GM21360 (cell line): Measurements from ENCODE around the gene CNOT1.

Source experiments
- ATAC-seq: cut with Tn5 transposase; IDR thresholded peaks from one replicate; pipeline ENCODE4 v1.9.1; 2021; ENCODE audit warnings: mild to moderate bottlenecking, moderate library complexity; ENCODE audit not compliant: unreplicated experiment

Gene CNOT1

DNA sequence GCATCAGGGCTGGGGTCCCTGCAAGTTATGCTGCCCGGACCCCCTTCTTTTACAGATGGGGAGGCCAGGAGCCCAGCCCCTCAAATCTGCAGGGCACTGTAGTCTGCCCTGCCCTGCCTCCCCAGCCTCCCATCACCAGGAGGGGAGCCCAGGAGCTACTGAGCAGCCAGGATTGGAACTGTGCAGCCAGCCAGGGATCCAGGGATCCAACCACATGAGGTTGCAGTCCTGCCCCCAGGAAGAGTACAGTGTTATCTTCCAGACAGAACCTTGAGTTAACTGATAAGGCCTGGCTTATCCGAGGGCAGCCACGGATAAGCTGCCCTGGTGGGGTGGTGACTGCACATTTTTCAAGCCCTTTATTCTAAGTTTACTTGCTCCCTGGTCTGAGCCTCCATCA, 141.1 kb downstream of the CNOT1 start:
- ATAC-seq, result no peak

DNA sequence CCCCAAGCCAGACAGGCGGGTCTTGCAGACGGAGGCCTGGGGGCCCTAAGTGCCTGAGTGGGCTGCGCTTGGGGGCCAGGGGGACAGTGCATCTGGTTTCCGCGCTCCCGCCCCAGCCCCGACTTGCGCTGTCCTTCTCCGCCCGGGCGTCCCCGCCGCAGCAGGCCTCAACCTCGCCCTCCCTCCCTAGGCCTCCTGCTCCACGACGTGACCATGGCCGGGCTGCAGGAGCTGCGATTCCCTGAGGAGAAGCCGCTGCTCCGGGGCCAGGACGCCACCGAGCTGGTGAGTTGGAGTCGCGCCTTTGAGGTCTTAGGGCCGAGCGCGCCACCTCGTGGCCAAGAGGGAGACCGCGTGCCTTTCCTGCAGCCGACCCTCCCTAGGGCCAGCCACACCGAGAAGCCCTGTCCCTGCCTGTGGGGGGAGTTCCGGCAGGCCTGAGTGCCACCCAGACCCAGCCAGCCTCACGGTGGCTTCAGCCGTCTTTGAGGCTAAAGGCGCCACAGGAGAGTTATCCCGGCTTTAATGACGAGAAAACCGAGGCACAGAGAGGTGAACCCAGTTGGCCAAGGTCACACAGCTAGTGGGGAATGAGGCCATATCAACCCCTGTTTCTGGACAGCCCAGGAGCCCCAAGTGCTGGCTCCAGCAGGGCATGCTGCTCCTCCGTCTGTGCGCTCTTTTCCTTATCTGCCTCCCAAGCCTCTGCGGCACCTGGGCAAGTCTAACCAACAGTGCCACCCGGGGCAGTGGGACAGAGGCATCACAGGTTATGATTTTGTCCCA, 141.9 kb downstream of the CNOT1 start:
- ATAC-seq, result peak; percentile 66

DNA sequence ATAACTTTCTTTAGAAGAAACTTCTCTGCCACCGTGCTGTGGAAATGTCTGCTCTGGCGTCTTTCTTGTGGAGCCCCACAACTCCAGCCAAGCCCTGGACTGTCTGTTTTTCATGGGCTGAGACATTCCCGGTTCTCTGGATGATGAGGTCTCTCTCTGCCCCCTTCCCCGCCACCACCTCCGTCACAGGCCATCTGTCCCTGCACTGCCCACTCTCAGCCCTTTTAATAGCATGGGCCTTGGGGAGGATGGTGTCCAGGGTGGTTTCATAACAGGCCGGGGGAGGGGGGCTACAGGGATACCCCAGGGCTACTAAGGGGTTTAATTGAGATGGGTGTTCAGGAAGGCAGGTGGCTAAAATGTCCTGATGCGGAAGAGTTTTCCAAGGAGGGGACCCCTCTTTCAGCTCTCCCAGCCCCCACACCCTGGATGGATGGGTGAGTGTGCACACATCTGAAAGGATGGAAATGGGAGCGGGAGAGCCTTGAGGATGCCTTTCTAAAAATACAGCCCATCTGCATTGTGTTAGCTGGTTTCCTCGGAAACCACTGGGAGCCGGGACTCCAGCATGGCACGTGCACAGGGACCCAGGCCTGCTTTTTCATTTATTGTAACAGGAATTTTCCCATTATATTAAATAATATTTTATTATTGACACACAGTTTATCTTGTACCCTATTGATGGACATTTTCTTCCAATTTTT, 144.3 kb downstream of the CNOT1 start:
- no peak for ATAC-seq

DNA sequence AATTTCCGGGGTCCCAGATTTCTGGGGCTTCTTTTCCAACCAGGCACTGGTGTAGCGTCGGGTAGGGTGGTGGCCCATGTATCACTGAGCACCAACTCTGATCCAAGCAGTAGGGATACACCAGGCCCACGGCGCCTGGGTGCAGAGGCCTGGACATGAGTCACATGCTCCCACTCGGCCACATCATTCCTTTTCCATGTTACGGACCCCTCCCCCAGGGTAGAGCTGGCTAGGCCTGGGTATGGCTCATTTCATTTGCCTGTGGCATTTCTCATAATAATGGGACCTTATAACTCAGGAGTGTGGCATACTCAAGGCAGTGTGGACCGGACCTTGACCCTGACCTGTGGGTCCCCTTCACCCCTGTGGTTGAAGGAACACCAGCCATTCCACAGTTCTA, 147.7 kb downstream of the CNOT1 start:
- no peak for ATAC-seq

DNA sequence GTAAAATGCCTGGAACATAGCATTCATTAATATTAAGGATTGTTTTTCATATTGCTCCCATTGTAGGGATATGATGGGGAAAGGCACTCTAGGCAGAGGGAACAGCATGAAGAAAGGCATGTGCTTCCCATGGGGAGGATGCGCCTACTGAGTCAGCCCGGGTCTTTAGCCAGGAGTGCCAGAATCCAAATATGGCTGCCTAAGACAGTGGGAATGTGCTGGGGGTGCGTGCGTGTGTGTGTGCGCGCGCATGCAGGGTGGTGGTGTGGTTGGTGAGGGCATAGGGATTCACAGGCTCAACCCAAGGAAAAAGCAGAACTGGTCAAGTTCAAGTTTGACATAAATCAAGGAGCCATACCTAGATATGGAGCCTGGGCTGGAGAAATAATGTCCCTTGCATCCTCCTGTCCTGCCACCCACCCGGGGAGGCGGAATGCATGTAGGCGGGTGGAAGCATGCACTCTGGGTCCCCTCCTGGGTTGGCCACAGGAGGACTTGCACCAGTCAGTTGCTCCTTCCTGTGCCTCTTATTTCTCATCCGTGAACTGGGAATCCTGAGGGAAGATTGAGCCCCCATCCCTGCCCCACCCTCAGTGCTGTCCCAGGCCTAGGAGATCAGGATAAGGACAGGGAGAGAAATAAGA, 148.3 kb downstream of the CNOT1 start:
- ATAC-seq, result no peak

DNA sequence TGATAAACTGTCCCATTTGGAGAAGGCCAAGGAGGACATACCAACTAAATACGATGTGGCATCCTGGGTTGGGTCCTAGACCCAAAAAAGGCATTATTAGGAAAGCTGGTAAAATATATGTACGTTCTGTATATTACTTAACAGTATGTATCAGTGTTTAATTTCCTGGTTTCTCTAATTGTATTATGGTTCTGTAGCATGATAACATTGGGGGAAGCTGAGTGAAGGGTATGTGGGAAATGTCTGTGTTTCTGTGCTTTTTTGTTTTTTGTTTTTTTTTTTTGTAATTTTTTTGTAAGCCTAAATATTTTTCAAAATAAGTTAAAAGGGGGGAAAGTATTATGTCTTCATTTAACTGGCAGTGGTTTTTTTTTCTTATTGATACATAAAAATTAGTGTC, 151.2 kb downstream of the CNOT1 start:
- no peak for ATAC-seq

DNA sequence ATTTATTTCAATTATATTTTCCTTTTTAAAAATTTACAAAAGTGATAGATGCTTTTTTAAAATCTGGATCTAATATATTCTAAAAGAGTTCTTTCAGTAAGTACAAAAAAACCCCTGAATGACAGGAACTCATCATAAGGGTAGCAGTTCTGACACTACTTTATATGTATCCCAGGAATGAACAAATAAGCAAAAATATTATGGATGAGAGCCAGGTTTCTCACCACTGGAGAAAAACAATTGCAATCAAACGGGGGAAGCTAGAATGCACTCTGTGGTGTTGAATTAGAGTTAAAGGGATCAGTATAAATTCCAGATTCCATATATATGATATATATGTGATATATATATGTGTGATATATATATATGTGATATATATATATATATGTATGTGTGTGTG, 152.8 kb downstream of the CNOT1 start:
- ATAC-seq, result no peak

DNA sequence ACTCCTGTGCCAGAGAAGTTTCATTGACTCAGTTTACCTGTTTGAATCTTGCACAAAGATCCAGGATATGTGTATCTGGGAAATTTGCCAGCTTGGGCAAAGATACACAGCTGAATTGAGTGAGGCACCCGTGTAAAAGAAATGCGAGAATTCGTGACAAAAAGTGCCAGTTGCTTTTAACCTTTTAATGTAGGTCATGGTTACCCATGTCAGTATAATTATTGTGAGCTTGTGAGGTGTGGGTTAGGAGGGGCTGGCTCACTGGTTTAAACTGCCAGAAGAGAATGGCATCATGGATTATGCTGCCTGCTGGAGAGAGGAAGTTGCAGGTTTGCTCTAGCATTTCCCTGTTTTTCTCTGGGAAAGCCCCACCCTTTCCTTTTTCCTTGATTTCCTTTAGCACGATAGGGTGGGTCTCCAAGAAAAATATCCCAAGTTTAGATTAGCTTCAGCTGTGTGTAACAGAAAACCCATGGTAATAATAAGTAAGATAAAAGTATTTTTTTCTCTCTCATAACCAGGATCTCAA, 154.5 kb downstream of the CNOT1 start:
- ATAC-seq, result no peak

DNA sequence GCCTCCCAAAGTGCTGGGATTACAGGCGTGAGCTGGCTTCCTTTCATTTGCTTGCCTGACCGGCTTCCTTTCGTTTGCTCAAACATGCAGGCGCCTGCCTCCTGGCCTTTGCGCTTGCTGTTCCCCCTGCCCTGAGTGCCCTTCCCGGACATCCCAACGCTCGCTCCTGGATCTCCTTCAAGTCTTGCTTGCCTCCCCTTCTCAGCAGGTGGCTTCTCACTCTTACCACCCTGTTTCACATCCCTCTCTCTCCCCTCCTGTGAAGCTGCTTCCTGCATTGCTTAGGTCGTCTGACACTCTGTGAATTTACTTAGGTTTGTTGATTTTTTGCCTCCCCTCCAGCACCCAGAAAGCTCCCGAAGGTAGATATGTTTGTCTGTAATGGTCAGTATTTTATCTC, 155.3 kb downstream of the CNOT1 start:
- no peak for ATAC-seq

DNA sequence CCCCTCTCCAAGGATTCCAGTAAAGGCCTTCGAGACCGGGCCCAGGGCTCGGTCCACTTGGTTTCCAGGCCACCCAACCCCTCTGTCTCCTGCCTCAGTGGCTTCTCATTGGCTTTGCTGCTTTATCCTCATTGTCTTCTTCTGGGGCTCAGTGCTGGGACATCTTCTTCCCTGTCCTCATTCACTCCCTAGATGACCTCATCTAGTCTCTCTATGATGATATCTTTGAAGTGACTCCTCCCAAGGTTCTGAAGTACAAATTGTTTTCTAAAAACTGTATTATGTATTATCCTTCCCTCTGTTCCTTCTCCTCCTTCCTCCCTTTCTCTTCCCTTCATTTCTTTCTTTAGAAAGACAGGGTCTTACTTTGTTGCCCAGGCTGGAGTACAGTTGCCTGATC, 156.8 kb downstream of the CNOT1 start:
- ATAC-seq, result no peak

DNA sequence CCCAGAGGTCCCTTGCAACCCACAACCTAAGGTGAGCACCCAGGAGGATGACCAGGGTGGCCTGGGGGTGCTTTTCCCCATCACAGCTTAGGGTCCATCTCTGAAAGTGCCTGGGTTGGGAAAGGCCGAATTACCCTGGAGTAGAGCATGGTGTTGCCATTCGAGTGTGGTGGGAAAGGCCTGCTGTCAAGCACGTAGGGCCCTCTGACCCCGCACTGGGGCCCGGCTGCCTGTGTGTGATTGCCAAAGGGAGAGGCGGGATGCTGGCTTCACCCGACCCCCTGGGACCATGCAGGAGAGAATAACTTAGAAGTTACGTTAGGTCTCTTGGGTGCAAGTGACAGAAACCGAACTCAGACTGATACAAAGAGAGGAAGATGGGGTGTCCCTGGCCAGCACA, 157.4 kb downstream of the CNOT1 start:
- ATAC-seq, result no peak

DNA sequence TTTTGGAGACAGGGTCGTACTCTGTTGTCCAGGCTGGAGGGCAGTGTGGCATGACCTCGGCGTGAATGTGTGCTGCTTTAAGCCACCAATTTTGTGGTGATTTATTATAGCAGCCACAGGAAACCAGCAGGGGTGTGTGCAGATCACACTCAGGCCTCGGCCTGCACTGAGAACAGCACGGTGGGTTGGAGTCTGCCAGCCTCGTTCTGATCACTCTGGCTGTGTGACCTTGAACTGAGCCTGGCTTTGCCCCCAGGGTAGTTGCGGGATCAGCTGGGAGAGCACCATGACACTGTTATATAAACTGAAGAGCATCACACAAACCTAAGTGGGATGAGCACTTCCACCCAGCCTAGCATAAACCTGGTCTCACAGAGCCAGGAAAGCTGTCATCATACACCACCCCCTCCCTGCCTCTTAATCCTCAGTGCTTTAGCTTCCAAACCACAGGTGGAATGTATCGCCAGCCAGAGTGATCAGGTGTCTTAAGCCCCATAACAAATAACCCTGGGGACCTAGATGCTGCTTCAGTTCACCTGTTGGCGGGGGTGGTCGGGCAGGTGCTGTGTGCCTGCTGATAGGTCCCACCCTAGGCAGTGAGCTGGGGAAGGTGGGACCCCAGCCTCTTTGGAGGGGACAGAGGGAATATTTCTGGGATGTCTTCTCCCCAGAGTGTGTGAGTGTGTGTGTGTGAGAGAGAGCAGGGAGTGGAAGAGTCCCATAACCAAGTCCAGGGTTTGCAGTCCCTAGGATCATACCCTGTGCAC, 158.2 kb downstream of the CNOT1 start:
- no peak for ATAC-seq
